PFSK-1 (cell line): Measurements from ENCODE around the gene EREG.

Experiments
- FOXP2 ChIP-seq: optimal IDR thresholded peaks from 2 replicates; pipeline ENCODE3; 2011; ENCODE audit warnings: borderline replicate concordance, control low read depth, inconsistent platforms; ENCODE audit not compliant: insufficient read depth; ENCODE audit errors: extremely low read length, extremely low read depth
- POLR2AphosphoS5 ChIP-seq: IDR thresholded peaks from 2 replicates; pipeline ENCODE4 v1.6.1; 2012; ENCODE audit warnings: low read depth, mild to moderate bottlenecking, control low read depth, low read length, moderate library complexity
- REST ChIP-seq, 2 experiments: IDR thresholded peaks; 2 replicates each; pipeline versions ENCODE4 v1.6.1 to v1.8.0; 2011 to 2012; ENCODE audit warnings: low read depth in 2 of 2, low read length in 2 of 2, control low read depth in 1 of 2, inconsistent platforms in 1 of 2, mild to moderate bottlenecking in 1 of 2, moderate library complexity in 1 of 2; ENCODE audit not compliant: insufficient read depth in 1 of 2
- SIN3A ChIP-seq: IDR thresholded peaks from 2 replicates; pipeline ENCODE4 v1.6.1; 2012; ENCODE audit warnings: mild to moderate bottlenecking, low read length, moderate library complexity, borderline replicate concordance; ENCODE audit not compliant: insufficient read depth
- TAF1 ChIP-seq: IDR thresholded peaks from 2 replicates; pipeline ENCODE4 v1.6.1; 2012; ENCODE audit warnings: low read length, control low read depth, borderline replicate concordance; ENCODE audit not compliant: insufficient read depth

Gene EREG

DNA sequence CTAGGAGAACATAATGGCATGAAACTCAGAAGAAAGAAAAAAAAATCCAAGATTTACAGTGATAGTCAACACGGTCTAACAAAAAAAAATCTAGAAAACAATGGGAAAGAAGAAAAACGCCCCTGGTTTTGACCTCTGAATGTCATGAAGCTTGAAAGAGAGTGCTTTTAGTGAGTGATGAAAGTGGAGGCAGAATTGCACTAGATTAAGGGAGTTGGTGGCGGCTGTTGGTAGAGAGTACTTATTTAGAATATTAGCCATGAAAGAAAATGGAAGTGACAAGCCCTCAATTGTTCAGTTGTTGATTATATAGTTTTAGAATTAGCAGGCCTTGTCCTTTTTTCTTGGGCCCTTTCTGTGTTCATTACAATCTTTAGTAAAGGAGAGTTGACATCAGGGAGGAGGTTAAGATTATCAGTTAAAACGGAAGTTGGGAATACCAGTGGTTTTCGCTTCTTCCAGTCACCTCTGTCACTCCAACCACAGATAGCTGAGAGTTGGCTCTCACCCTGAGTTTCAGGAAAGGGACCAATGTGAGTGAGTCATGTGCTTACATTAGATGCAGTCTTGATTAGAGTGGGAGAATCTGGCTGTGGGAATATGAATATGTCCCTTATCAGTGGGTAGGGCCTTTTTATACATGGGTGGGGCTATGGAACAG is 29.7 kb downstream of the EREG start:
- TF ChIP-seq TAF1 (no peak), REST (IDR thresholded peaks at IDR 0.05; ENCODE audit: insufficient read depth in 1 of 2, low read depth in 2 of 2, low read length in 2 of 2) (no peak), SIN3A (no peak), FOXP2 (no peak), POLR2AphosphoS5 (no peak)

DNA sequence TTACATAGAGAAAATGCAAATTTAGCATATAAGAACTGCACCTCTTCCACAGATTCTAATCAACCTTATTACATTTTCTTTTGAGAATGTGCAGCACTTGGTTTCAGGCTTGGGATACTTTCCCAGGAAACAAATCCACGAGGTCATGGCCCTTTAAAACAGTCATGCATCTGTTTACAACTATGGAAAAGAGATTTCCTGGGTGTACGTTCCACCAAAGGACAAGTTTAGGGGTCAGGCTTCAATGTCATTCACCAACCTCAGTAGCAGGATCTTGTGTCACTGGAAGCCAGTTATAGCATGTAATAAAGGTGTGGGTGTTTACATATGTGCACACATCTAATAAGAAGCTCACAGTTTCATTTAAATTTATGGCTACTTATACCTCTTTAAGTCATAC is 30.7 kb downstream of the EREG start:
- TF ChIP-seq REST (IDR thresholded peaks at IDR 0.05; ENCODE audit: insufficient read depth in 1 of 2, low read depth in 2 of 2, low read length in 2 of 2) (no peak), FOXP2 (no peak), TAF1 (no peak), POLR2AphosphoS5 (no peak), SIN3A (no peak)

DNA sequence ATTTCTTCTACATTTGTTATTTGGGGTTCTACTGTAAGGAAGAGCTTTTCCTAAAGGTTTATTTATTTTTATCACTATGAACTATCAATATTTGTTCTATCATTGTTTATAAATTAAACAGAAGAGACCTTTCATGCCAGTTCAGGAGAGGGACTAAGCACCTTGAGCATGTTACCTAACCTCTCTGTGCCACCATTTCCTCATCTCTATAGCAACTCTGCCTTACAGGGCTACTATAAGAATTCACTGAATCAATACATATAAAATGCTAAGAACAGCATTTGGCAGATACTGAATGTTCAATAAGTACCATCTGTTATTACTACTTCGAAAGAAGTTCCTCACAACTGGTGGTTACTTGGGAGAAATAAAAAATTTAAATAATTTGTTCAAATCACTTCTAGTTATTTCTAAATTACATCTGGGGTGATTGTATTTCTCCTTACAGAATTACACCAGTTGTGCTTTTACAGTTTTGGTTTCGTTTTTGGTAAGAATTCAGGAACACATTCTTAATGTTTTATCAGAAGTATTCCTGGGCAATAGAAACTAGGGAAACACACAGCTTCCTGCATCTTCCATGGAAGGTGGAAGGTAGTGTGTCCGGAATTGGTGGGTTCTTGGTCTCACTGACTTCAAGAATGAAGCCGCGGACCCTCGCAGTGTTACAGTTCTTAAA is 32.9 kb downstream of the EREG start:
- no peak for TF ChIP-seq TAF1
- no peak for TF ChIP-seq SIN3A
- no peak for TF ChIP-seq FOXP2
- TF ChIP-seq POLR2AphosphoS5, result no peak
- no peak for TF ChIP-seq REST (IDR thresholded peaks at IDR 0.05; ENCODE audit: insufficient read depth in 1 of 2, low read depth in 2 of 2, low read length in 2 of 2)

- no peak for TF ChIP-seq TAF1
- TF ChIP-seq SIN3A, result no peak
- TF ChIP-seq POLR2AphosphoS5, result no peak
- TF ChIP-seq FOXP2, result no peak
- no peak for TF ChIP-seq REST (IDR thresholded peaks at IDR 0.05; ENCODE audit: insufficient read depth in 1 of 2, low read depth in 2 of 2, low read length in 2 of 2)
Observed at GRCh38 chr4:74400395-74400794, 35.5 kb downstream of the EREG start.
